Trophoblast cell (in vitro differentiated cells and primary cell): ENCODE measurements around the gene TLE3.

Experiments used
- DNase-seq, 2 donors: peaks; one replicate each; pipeline ENCODE4 v3.0.0-alpha.2; 2016
- H2AFZ ChIP-seq: 2 replicates; pipeline ENCODE4 v1.6.1; 2013; ENCODE audit warnings: low read length, moderate library complexity, mild to moderate bottlenecking; ENCODE audit not compliant: insufficient read depth, poor library complexity
- H2AK5ac ChIP-seq: 2 replicates; pipeline ENCODE4 v1.6.1; 2013; ENCODE audit warnings: mild to moderate bottlenecking, low read length
- H2BK120ac ChIP-seq: 2 replicates; pipeline ENCODE4 v1.6.1; 2013; ENCODE audit warnings: low read length, mild to moderate bottlenecking, moderate library complexity; ENCODE audit not compliant: insufficient read depth, poor library complexity
- H2BK12ac ChIP-seq: 2 replicates; pipeline ENCODE4 v1.6.1; 2013; ENCODE audit warnings: mild to moderate bottlenecking, low read length, moderate library complexity
- H2BK5ac ChIP-seq: 2 replicates; pipeline ENCODE4 v1.6.1; 2013; ENCODE audit warnings: low read length, low read depth, moderate library complexity, mild to moderate bottlenecking; ENCODE audit not compliant: poor library complexity
- H3K14ac ChIP-seq: 2 replicates; pipeline ENCODE4 v1.6.1; 2013; ENCODE audit warnings: mild to moderate bottlenecking, low read length
- H3K18ac ChIP-seq: 2 replicates; pipeline ENCODE4 v1.6.1; 2013; ENCODE audit warnings: mild to moderate bottlenecking, low read length
- H3K23ac ChIP-seq: 2 replicates; pipeline ENCODE4 v1.6.1; 2013; ENCODE audit warnings: low read length
- H3K27ac ChIP-seq: 2 replicates; pipeline ENCODE4 v1.5.1; 2013; ENCODE audit warnings: low read depth, mild to moderate bottlenecking, inconsistent platforms, low read length, moderate library complexity
- H3K27me3 ChIP-seq: 2 replicates; pipeline ENCODE4 v1.6.1; 2013; ENCODE audit warnings: inconsistent platforms, mild to moderate bottlenecking, low read length, moderate library complexity; ENCODE audit not compliant: insufficient read depth
- H3K36me3 ChIP-seq, 2 experiments: 1 replicate in 1 of 2; 2 replicates in 1 of 2; pipeline ENCODE4 v1.6.1; 2013; ENCODE audit warnings: low read length in 2 of 2, mild to moderate bottlenecking in 2 of 2, moderate library complexity in 1 of 2; ENCODE audit not compliant: insufficient read depth in 2 of 2, control insufficient read depth in 1 of 2
- H3K4ac ChIP-seq: 2 replicates; pipeline ENCODE4 v1.6.1; 2013; ENCODE audit warnings: low read depth, mild to moderate bottlenecking, low read length, moderate library complexity
- H3K4me1 ChIP-seq, 2 experiments: 1 replicate in 1 of 2; 2 replicates in 1 of 2; pipeline ENCODE4 v1.6.1; 2013; ENCODE audit warnings: low read length in 2 of 2, mild to moderate bottlenecking in 2 of 2, moderate library complexity in 1 of 2; ENCODE audit not compliant: insufficient read depth in 2 of 2, control insufficient read depth in 1 of 2
- H3K4me2 ChIP-seq: 2 replicates; pipeline ENCODE4 v1.6.1; 2013; ENCODE audit warnings: inconsistent platforms, mild to moderate bottlenecking, low read length, moderate library complexity
- H3K4me3 ChIP-seq: 2 replicates; pipeline ENCODE4 v1.5.1; 2013; ENCODE audit warnings: mild to moderate bottlenecking, low read depth, low read length, inconsistent platforms
- H3K79me1 ChIP-seq: one replicate; pipeline ENCODE4 v1.6.1; 2013; ENCODE audit warnings: low read length
- H3K79me2 ChIP-seq: 2 replicates; pipeline ENCODE4 v1.6.1; 2013; ENCODE audit warnings: low read length, mild to moderate bottlenecking; ENCODE audit not compliant: control insufficient read depth, insufficient read depth, poor library complexity
- H3K9ac ChIP-seq: 2 replicates; pipeline ENCODE4 v1.6.1; 2013; ENCODE audit warnings: mild to moderate bottlenecking, low read length
- H3K9me3 ChIP-seq: 2 replicates; pipeline ENCODE4 v1.6.1; 2013; ENCODE audit warnings: low read depth, mild to moderate bottlenecking, control low read depth, inconsistent platforms, low read length; ENCODE audit not compliant: insufficient read depth
- H4K12ac ChIP-seq: 2 replicates; pipeline ENCODE4 v1.6.1; 2013; ENCODE audit warnings: low read depth, mild to moderate bottlenecking, low read length, moderate library complexity
- H4K8ac ChIP-seq: 2 replicates; pipeline ENCODE4 v1.6.1; 2013; ENCODE audit warnings: low read depth, mild to moderate bottlenecking, low read length, moderate library complexity
- H4K91ac ChIP-seq: one replicate; pipeline ENCODE4 v1.6.1; 2013; ENCODE audit warnings: low read depth, mild to moderate bottlenecking, low read length, moderate library complexity
- WGBS: extraction: QIAGEN DNeasy Blood & Tissue Kit; methylation state at CpG from one replicate; pipeline ENCODE4 v1.1.7; 2013; ENCODE audit warnings: missing lambda C conversion rate; ENCODE audit not compliant: insufficient read length, insufficient coverage; ENCODE audit errors: extremely low coverage; 5-methylcytosine and 5-hydroxymethylcytosine counted together

Gene TLE3

GRCh38 chr15:70125605-70126004 lies 27.9 kb upstream of the TLE3 start:
- H2AK5ac ChIP-seq, result no peak overlapping the region
- no peak overlapping the region for H2BK5ac ChIP-seq
- no peak overlapping the region for H3K23ac ChIP-seq
- H3K79me2 ChIP-seq, result no peaks in the 10 kb centered on the region
- H3K4me1 ChIP-seq, result no peaks in the 10 kb centered on the region
- no peak overlapping the region for H2BK12ac ChIP-seq
- peaks cover 2% of the 10 kb centered on the region for H3K9me3 ChIP-seq
- H3K27ac ChIP-seq, result no peak overlapping the region
- no peak overlapping the region for H4K91ac ChIP-seq
- H4K8ac ChIP-seq, result no peak overlapping the region
- no peaks in the 10 kb centered on the region for H3K79me1 ChIP-seq
- H2AFZ ChIP-seq, result no peak overlapping the region
- H3K18ac ChIP-seq, result no peak overlapping the region
- no peak overlapping the region for H3K4me3 ChIP-seq
- H3K27me3 ChIP-seq, result peaks cover 6% of the 10 kb centered on the region
- no peak overlapping the region for H3K14ac ChIP-seq
- H3K4ac ChIP-seq, result no peak overlapping the region
- H3K9ac ChIP-seq, result no peak overlapping the region
- H3K4me2 ChIP-seq, result no peak overlapping the region
- no peak overlapping the region for H2BK120ac ChIP-seq
- no CpG with 5 or more reads among the region's 5 CpGs for WGBS
- H3K36me3 ChIP-seq, result no peaks in the 10 kb centered on the region
- no peak for DNase-seq
- H4K12ac ChIP-seq, result no peak overlapping the region

- DNase-seq, result peak in 1 of 2 donors; percentile 7
- Histone ChIP-seq H4K8ac (no peak overlapping the region), H3K9ac (no peak overlapping the region), H2BK120ac (no peak overlapping the region), H2AFZ (no peak overlapping the region), H4K91ac (no peak overlapping the region), H3K23ac (no peak overlapping the region), H3K4me1 (no peaks in the 10 kb centered on the region), H3K36me3 (no peaks in the 10 kb centered on the region), H4K12ac (no peak overlapping the region), H3K27me3 (peaks cover 6% of the 10 kb centered on the region), H3K4ac (no peak overlapping the region), H3K4me3 (no peak overlapping the region), H2AK5ac (no peak overlapping the region), H3K9me3 (peaks cover 2% of the 10 kb centered on the region), H3K18ac (no peak overlapping the region), H3K79me1 (peaks cover 2% of the 10 kb centered on the region), H2BK5ac (no peak overlapping the region), H3K27ac (no peak overlapping the region), H3K14ac (no peak overlapping the region), H3K79me2 (no peaks in the 10 kb centered on the region), H2BK12ac (no peak overlapping the region), H3K4me2 (no peak overlapping the region)
- no CpG with 5 or more reads among the region's 8 CpGs for WGBS
Observed at GRCh38 chr15:70121624-70122302, 24.0 kb upstream of the TLE3 start.

GRCh38 chr15:70120958-70121623 lies 23.4 kb upstream of the TLE3 start:
- no peak overlapping the region for H4K12ac ChIP-seq
- no peak overlapping the region for H3K14ac ChIP-seq
- H3K36me3 ChIP-seq, result no peaks in the 10 kb centered on the region
- H2BK120ac ChIP-seq, result no peak overlapping the region
- H2AK5ac ChIP-seq, result peak overlapping the region; percentile 41
- H3K27ac ChIP-seq, result no peak overlapping the region
- no peaks in the 10 kb centered on the region for H3K79me2 ChIP-seq
- no peak overlapping the region for H4K91ac ChIP-seq
- H3K9me3 ChIP-seq, result peaks cover 2% of the 10 kb centered on the region
- peaks cover 6% of the 10 kb centered on the region for H3K27me3 ChIP-seq
- no peak overlapping the region for H2AFZ ChIP-seq
- no peaks in the 10 kb centered on the region for H3K4me1 ChIP-seq
- H3K9ac ChIP-seq, result no peak overlapping the region
- no peak overlapping the region for H2BK12ac ChIP-seq
- H3K4me2 ChIP-seq, result no peak overlapping the region
- H3K4ac ChIP-seq, result no peak overlapping the region
- no peak overlapping the region for H4K8ac ChIP-seq
- no peak overlapping the region for H3K23ac ChIP-seq
- no peak overlapping the region for H3K4me3 ChIP-seq
- no peak overlapping the region for H2BK5ac ChIP-seq
- DNase-seq, result peak in 1 of 2 donors; percentile 38
- no CpG with 5 or more reads among the region's 10 CpGs for WGBS
- H3K79me1 ChIP-seq, result peaks cover 2% of the 10 kb centered on the region
- peak overlapping the region; percentile 20 for H3K18ac ChIP-seq

GRCh38 chr15:70119911-70120508 lies 22.3 kb upstream of the TLE3 start:
- Histone ChIP-seq H4K12ac (no peak overlapping the region), H3K18ac (no peak overlapping the region), H2BK120ac (no peak overlapping the region), H3K4me3 (no peak overlapping the region), H2AFZ (no peak overlapping the region), H2BK5ac (no peak overlapping the region), H2AK5ac (no peak overlapping the region), H3K9ac (no peak overlapping the region), H3K79me2 (no peaks in the 10 kb centered on the region), H3K4ac (no peak overlapping the region), H3K27me3 (no peaks in the 10 kb centered on the region), H3K23ac (no peak overlapping the region), H3K79me1 (peaks cover 2% of the 10 kb centered on the region), H3K14ac (no peak overlapping the region), H3K4me2 (no peak overlapping the region), H4K8ac (no peak overlapping the region), H2BK12ac (no peak overlapping the region), H3K4me1 (peaks cover 0 to under 1% of the 10 kb centered on the region in 2 experiments), H4K91ac (no peak overlapping the region), H3K9me3 (peaks cover 2% of the 10 kb centered on the region), H3K36me3 (no peaks in the 10 kb centered on the region), H3K27ac (no peak overlapping the region)
- WGBS, result no CpG with 5 or more reads among the region's 5 CpGs
- DNase-seq, result no peak
